PFSK-1 (cell line): ENCODE measurements around the gene ITPRIP.

Experiments
- FOXP2 ChIP-seq: optimal IDR thresholded peaks from 2 replicates; pipeline ENCODE3; 2011; ENCODE audit warnings: borderline replicate concordance, control low read depth, inconsistent platforms; ENCODE audit not compliant: insufficient read depth; ENCODE audit errors: extremely low read length, extremely low read depth
- POLR2AphosphoS5 ChIP-seq: IDR thresholded peaks from 2 replicates; pipeline ENCODE4 v1.6.1; 2012; ENCODE audit warnings: low read depth, mild to moderate bottlenecking, control low read depth, low read length, moderate library complexity
- SIN3A ChIP-seq: IDR thresholded peaks from 2 replicates; pipeline ENCODE4 v1.6.1; 2012; ENCODE audit warnings: mild to moderate bottlenecking, low read length, moderate library complexity, borderline replicate concordance; ENCODE audit not compliant: insufficient read depth
- TAF1 ChIP-seq: IDR thresholded peaks from 2 replicates; pipeline ENCODE4 v1.6.1; 2012; ENCODE audit warnings: low read length, control low read depth, borderline replicate concordance; ENCODE audit not compliant: insufficient read depth
- TF ChIP-seq, protein P1 (sequence below), 2 experiments: IDR thresholded peaks; 2 replicates each; pipeline versions ENCODE4 v1.6.1 to v1.8.0; 2011 to 2012; ENCODE audit warnings: low read depth in 2 of 2, low read length in 2 of 2, control low read depth in 1 of 2, inconsistent platforms in 1 of 2, mild to moderate bottlenecking in 1 of 2, moderate library complexity in 1 of 2; ENCODE audit not compliant: insufficient read depth in 1 of 2

ITPRIP gene

GRCh38 chr10:104316321-104317099 lies 21.8 kb downstream of the ITPRIP start:
- TF ChIP-seq POLR2AphosphoS5 (no peak), TAF1 (no peak), SIN3A (no peak), FOXP2 (no peak)
- TF ChIP-seq, protein P1, sequence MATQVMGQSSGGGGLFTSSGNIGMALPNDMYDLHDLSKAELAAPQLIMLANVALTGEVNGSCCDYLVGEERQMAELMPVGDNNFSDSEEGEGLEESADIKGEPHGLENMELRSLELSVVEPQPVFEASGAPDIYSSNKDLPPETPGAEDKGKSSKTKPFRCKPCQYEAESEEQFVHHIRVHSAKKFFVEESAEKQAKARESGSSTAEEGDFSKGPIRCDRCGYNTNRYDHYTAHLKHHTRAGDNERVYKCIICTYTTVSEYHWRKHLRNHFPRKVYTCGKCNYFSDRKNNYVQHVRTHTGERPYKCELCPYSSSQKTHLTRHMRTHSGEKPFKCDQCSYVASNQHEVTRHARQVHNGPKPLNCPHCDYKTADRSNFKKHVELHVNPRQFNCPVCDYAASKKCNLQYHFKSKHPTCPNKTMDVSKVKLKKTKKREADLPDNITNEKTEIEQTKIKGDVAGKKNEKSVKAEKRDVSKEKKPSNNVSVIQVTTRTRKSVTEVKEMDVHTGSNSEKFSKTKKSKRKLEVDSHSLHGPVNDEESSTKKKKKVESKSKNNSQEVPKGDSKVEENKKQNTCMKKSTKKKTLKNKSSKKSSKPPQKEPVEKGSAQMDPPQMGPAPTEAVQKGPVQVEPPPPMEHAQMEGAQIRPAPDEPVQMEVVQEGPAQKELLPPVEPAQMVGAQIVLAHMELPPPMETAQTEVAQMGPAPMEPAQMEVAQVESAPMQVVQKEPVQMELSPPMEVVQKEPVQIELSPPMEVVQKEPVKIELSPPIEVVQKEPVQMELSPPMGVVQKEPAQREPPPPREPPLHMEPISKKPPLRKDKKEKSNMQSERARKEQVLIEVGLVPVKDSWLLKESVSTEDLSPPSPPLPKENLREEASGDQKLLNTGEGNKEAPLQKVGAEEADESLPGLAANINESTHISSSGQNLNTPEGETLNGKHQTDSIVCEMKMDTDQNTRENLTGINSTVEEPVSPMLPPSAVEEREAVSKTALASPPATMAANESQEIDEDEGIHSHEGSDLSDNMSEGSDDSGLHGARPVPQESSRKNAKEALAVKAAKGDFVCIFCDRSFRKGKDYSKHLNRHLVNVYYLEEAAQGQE (IDR thresholded peaks at IDR 0.05; ENCODE audit: insufficient read depth in 1 of 2, low read depth in 2 of 2, low read length in 2 of 2) = no peak

GRCh38 chr10:104315486-104315921 lies 22.8 kb downstream of the ITPRIP start:
- no peak for TF ChIP-seq POLR2AphosphoS5
- TF ChIP-seq TAF1 = no peak
- TF ChIP-seq, protein P1 (IDR thresholded peaks at IDR 0.05; ENCODE audit: insufficient read depth in 1 of 2, low read depth in 2 of 2, low read length in 2 of 2) = no peak
- no peak for TF ChIP-seq SIN3A
- TF ChIP-seq FOXP2 = no peak

GRCh38 chr10:104314591-104315485 lies 23.4 kb downstream of the ITPRIP start:
- no peak for TF ChIP-seq TAF1
- TF ChIP-seq, protein P1 (IDR thresholded peaks at IDR 0.05; ENCODE audit: insufficient read depth in 1 of 2, low read depth in 2 of 2, low read length in 2 of 2) = no peak

DNA sequence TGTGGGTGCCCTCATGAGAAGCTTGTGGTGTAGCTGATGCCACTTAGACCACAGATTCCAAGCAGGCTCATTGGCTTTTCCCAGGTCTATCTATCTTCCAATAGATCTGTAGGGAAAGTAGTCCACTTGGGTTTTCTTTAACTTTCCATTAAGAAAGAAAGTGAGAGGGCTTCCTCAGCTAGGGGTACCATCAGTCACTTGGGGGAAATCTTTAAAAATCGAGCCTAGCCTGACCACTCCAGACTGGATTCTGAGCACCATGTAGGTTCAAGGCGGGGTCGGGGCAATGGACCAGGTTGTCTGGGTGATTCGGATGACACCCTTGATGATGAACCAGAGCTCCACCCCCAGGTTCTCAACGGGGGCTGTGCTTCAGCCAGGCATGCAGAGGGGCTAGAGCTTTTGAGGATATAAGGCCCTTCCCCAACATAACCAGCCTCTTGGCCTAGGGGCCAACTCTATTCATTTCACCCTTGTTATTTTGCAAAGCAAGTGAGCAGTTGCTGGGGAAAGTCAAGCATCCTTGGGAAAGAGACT lies 27.0 kb downstream of the ITPRIP start:
- TF ChIP-seq POLR2AphosphoS5 (no peak), FOXP2 (no peak), SIN3A (no peak), TAF1 (no peak)
- TF ChIP-seq, protein P1 (IDR thresholded peaks at IDR 0.05; ENCODE audit: insufficient read depth in 1 of 2, low read depth in 2 of 2, low read length in 2 of 2) = no peak
